Transverse colon (tissue), 4 donors: Measurements from ENCODE around the gene RPTOR. TPM values are rescaled to one million over a fixed set of nuclear protein-coding genes. Genes with fewer than 3 reads are reported as not detected.

Source experiments
- DNase-seq: peaks from one replicate; pipeline ENCODE4 v3.0.0-alpha.2; 2019
- H3K27ac ChIP-seq, 4 donors: fragments of 200-600 bp; sonication (generic); 2 replicates each; pipeline ENCODE4 v1.5.1; 2016 to 2018; ENCODE audit warnings: inconsistent platforms in 4 of 4
- H3K27me3 ChIP-seq: fragments of 200-600 bp; sonication (generic); 2 replicates; pipeline ENCODE4 v1.5.1; 2017; ENCODE audit warnings: inconsistent platforms
- H3K36me3 ChIP-seq, 4 donors: fragments of 200-600 bp; sonication (generic); 2 replicates each; pipeline ENCODE4 v1.5.1; 2017 to 2019; ENCODE audit warnings: inconsistent platforms in 4 of 4
- H3K4me1 ChIP-seq, 4 donors: fragments of 200-600 bp; sonication (generic); 2 replicates each; pipeline ENCODE4 v1.5.1; 2017 to 2020; ENCODE audit warnings: inconsistent platforms in 4 of 4
- H3K4me3 ChIP-seq, 4 donors: fragments of 200-600 bp; sonication (generic); 1 replicate in 1 of 4; 2 replicates in 3 of 4; pipeline versions ENCODE4 v1.5.1 to v1.6.1; 2017 to 2019; ENCODE audit warnings: inconsistent platforms in 4 of 4
- H3K9me3 ChIP-seq, 2 donors: fragments of 200-600 bp; sonication (generic); 2 replicates each; pipeline ENCODE4 v1.5.1; 2017 to 2019; ENCODE audit warnings: inconsistent platforms in 2 of 2
- EP300 ChIP-seq: sonication (generic); formaldehyde crosslinking; IDR thresholded peaks from one replicate; pipeline ENCODE4 v1.6.1; 2017; ENCODE audit warnings: antibody characterized with exemption, low read depth
- POLR2A ChIP-seq: fragments of 450-650 bp; IDR thresholded peaks from one replicate; pipeline ENCODE4 v1.6.1; 2016; ENCODE audit warnings: antibody characterized with exemption, mild to moderate bottlenecking, moderate library complexity
- POLR2AphosphoS5 ChIP-seq, 3 donors: sonication (generic); formaldehyde crosslinking; IDR thresholded peaks; one replicate each; pipeline ENCODE4 v1.6.1; 2016; ENCODE audit warnings: antibody characterized with exemption in 3 of 3
- WGBS, 2 donors: methylation state at CpG; one replicate each; pipeline ENCODE4 v1.1.5; 2018; ENCODE audit warnings: low coverage in 1 of 2; 5-methylcytosine and 5-hydroxymethylcytosine counted together
- in situ Hi-C, 4 donors: fragments of 200-750 bp; cut with MboI; loops; one replicate each; pipeline versions ENCODE4 v1.15.0 to v1.15.1; 2017; ENCODE audit warnings: low sequenced_read_pairs in 3 of 4, low pct_ligation_motif_present in 1 of 4, low pct_unique_long_range_greater_than_20kb in 1 of 4
- intact Hi-C: fragments of 100-400 bp; cut with DNase I; formaldehyde crosslinking; loops from one replicate; pipeline ENCODE4 v1.15.1; 2023; ENCODE audit warnings: low total_unique reads
- total RNA-seq, 4 donors: library from RNA; depleted of rRNA; stranded (reverse); fragments of >200 nt; gene quantifications; one replicate each; pipeline ENCODE4 v1.1.0, GENCODE V29; 2016
- TF ChIP-seq, protein P1 (sequence below), 5 experiments: fragments of 200-600 bp in 3 of 5; fragments of 450-650 bp in 2 of 5; sonication (generic) in 3 of 5; IDR thresholded peaks; 1 replicate in 2 of 5; 2 replicates in 3 of 5; pipeline ENCODE4 v1.5.1; 2016 to 2017; ENCODE audit warnings: antibody characterized with exemption in 5 of 5, inconsistent platforms in 3 of 5, mild to moderate bottlenecking in 2 of 5, moderate library complexity in 1 of 5

The RPTOR gene
- total RNA-seq, 4 donors from 2014 or later, result 28.9 to 79.3 (median 48.0) TPM

DNA sequence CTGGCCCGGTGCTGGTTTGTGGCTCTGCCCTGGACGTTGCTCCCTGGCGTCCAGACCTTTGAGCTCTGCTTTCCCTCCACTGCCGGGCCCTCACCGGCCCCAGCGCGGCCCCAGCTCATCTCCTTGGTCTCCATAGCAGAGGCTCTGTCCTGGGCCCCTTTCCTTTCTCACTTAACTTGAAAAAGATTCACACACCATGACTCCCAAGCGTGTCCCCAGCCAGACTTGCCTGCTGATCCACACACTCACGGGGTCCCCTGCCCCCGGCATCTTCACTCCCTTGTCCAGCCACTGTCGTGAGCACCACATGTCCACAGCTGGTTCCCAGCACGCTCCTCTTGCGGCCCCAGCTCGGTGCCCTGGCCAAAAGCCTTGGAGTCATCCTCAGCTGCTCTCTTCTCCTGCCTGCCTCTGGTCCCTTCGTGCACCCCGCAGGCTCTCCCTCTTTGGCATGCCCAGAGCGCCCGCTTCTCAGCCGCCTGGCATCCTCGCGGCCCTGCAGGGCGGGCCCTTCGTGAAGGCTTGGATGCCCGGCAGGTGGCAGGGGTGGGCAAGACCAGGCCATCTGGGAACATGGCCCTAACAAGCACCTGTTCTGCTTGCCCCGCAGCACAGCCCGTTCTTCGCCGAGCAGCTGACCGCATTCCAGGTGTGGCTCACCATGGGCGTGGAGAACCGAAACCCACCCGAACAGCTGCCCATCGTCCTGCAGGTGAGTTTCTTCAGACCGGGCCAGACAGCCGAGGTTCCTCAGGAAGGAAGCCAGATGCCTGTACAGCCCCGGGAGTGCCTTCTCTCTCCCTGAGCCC is 301.4 kb downstream of the RPTOR start:
- DNase-seq, result peak; percentile 53
- no peaks in the 10 kb centered on the region for H3K9me3 ChIP-seq
- no peak overlapping the region for H3K27ac ChIP-seq
- in situ Hi-C loops (no loop called here), intact Hi-C loops (no loop called here)
- no peaks in the 10 kb centered on the region for H3K27me3 ChIP-seq
- no peak for TF ChIP-seq EP300
- peak in 1 of 3 donors; percentile 18 for TF ChIP-seq POLR2AphosphoS5 (IDR thresholded peaks at IDR 0.05)
- no peak for TF ChIP-seq POLR2A
- TF ChIP-seq, protein P1, sequence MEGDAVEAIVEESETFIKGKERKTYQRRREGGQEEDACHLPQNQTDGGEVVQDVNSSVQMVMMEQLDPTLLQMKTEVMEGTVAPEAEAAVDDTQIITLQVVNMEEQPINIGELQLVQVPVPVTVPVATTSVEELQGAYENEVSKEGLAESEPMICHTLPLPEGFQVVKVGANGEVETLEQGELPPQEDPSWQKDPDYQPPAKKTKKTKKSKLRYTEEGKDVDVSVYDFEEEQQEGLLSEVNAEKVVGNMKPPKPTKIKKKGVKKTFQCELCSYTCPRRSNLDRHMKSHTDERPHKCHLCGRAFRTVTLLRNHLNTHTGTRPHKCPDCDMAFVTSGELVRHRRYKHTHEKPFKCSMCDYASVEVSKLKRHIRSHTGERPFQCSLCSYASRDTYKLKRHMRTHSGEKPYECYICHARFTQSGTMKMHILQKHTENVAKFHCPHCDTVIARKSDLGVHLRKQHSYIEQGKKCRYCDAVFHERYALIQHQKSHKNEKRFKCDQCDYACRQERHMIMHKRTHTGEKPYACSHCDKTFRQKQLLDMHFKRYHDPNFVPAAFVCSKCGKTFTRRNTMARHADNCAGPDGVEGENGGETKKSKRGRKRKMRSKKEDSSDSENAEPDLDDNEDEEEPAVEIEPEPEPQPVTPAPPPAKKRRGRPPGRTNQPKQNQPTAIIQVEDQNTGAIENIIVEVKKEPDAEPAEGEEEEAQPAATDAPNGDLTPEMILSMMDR (IDR thresholded peaks at IDR 0.05), result no peak
- 92 to 95% methylated on average over 7 to 35 of the region's 36 CpGs for WGBS, 2 donors
- H3K36me3 ChIP-seq, result no peaks in the 10 kb centered on the region
- no peak overlapping the region for H3K4me3 ChIP-seq
- peaks cover 0 to 18% (median 13%) of the 10 kb centered on the region in 4 donors for H3K4me1 ChIP-seq

GRCh38 chr17:80846932-80847331 is 302.3 kb downstream of the RPTOR start:
- 95% methylated on average over 17 of the region's 17 CpGs; no CpG with 5 or more reads in 1 of the 2 donors for WGBS, 2 donors
- no peak for DNase-seq
- Histone ChIP-seq H3K4me3 (no peak overlapping the region), H3K27me3 (no peaks in the 10 kb centered on the region), H3K4me1 (peaks cover 0 to 18% (median 13%) of the 10 kb centered on the region in 4 donors), H3K36me3 (no peaks in the 10 kb centered on the region), H3K27ac (peak overlapping the region; percentile 58 to 78 (median 62)), H3K9me3 (no peaks in the 10 kb centered on the region)
- in situ Hi-C loops, result no loop called here
- intact Hi-C loops, result no loop called here
- no peak for TF ChIP-seq POLR2AphosphoS5 (IDR thresholded peaks at IDR 0.05)

- Histone ChIP-seq H3K27me3 (no peaks in the 10 kb centered on the region), H3K9me3 (no peaks in the 10 kb centered on the region), H3K4me3 (no peak overlapping the region), H3K27ac (peak overlapping the region; percentile 58 to 78 (median 62)), H3K4me1 (peaks cover 0 to 18% (median 13%) of the 10 kb centered on the region in 4 donors), H3K36me3 (no peaks in the 10 kb centered on the region)
- in situ Hi-C loops (no loop called here), intact Hi-C loops (no loop called here)
- WGBS, 2 donors, result 31 to 52% methylated on average over 4 to 28 of the region's 28 CpGs
- TF ChIP-seq POLR2AphosphoS5 (IDR thresholded peaks at IDR 0.05), result no peak
- TF ChIP-seq, protein P1 (IDR thresholded peaks at IDR 0.05), result no peak
- TF ChIP-seq POLR2A, result peak; percentile 18
- DNase-seq, result peak; percentile 75
These were observed 303.0 kb downstream of the RPTOR start for GRCh38 chr17:80847496-80848230.

DNA sequence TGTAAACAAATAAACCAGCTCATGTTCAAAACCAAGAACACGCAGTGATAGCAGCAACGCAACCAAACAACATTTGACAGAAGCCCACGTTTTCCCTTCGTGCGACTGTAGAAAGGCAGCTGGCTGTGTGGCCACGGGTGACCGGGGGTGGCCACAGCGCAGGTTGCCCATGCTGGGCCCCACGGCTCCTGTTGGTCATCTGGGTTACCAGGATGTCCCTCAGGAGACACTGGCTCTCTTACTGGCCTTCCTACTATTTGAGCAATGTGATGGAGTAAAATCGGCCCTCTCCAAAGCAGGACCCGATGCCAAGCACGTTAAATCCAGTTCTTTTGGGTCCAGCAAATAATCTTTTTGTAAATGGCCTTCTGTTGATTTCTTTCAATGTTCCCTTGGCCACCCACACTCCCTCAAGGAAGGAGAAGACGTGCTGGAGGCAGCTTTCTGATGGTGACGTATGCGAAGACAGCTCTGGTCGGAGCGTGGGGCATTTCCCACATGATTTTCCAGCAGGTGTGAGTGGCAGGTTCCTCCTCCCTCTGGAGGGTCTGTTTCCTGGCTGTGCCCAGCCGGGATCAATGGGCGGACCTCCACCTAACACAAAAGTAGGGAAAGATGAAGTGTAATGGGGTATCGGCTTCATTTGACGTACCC is 303.9 kb downstream of the RPTOR start:
- no peak for TF ChIP-seq POLR2A
- TF ChIP-seq, protein P1 (IDR thresholded peaks at IDR 0.05), result no peak
- no peak for TF ChIP-seq EP300
- no peak for TF ChIP-seq POLR2AphosphoS5 (IDR thresholded peaks at IDR 0.05)
- H3K4me1 ChIP-seq, result peaks cover 0 to 18% (median 13%) of the 10 kb centered on the region in 4 donors
- in situ Hi-C loops (no loop called here), intact Hi-C loops (no loop called here)
- no peaks in the 10 kb centered on the region for H3K36me3 ChIP-seq
- no peaks in the 10 kb centered on the region for H3K9me3 ChIP-seq
- peak; percentile 1 for DNase-seq
- no peak overlapping the region for H3K4me3 ChIP-seq
- peak overlapping the region in 2 of 4 donors; percentile 63 to 78 for H3K27ac ChIP-seq
- H3K27me3 ChIP-seq, result no peaks in the 10 kb centered on the region
- WGBS, 2 donors, result 83 to 92% methylated on average over 13 to 21 of the region's 21 CpGs
